A673 (cell line): ENCODE measurements around the gene PTK6.

Experiments
- CTCF ChIP-seq: fragments of 300-800, 200-600 bp; sonication (generic); conservative IDR thresholded peaks from 2 replicates; pipeline ENCODE4 v1.5.1; 2017; ENCODE audit warnings: low read depth, mild to moderate bottlenecking, antibody characterized with exemption, low read length, moderate library complexity, mixed read lengths
- EZH2 ChIP-seq: fragments of 200-600 bp; sonication (generic); IDR thresholded peaks from 2 replicates; pipeline ENCODE4 v1.6.1; 2017; ENCODE audit warnings: borderline replicate concordance, low read depth, mild to moderate bottlenecking, mixed read lengths, antibody characterized with exemption, low read length; ENCODE audit not compliant: poor library complexity, severe bottlenecking

- TF ChIP-seq CTCF (no peak), EZH2 (no peak)
Observed at GRCh38 chr20:63544241-63544957, 7.2 kb upstream of the PTK6 start.
